ENCODE measurements around the gene ZBTB46.

ZBTB46 gene

GRCh38 chr20:63706852-63707557 is 124.1 kb downstream of the ZBTB46 start:
- peak; percentile 47 to 62 for DNase-seq (ENCODE audit: low read depth in 2 of 2)

- no peak for DNase-seq (ENCODE audit: low read depth in 2 of 2)
Measured at GRCh38 chr20:63706027-63706695, 124.9 kb downstream of the ZBTB46 start.

- DNase-seq (ENCODE audit: low read depth in 2 of 2) = no peak
Measured at GRCh38 chr20:63705232-63706026, 125.6 kb downstream of the ZBTB46 start.

GRCh38 chr20:63704749-63705117 is 126.3 kb downstream of the ZBTB46 start:
- no peak for DNase-seq (ENCODE audit: low read depth in 2 of 2)

GRCh38 chr20:63703976-63704748 is 126.9 kb downstream of the ZBTB46 start:
- DNase-seq (ENCODE audit: low read depth in 2 of 2) = no peak

- no peak for DNase-seq (ENCODE audit: low read depth in 2 of 2)
Measured at GRCh38 chr20:63703471-63703975, 127.5 kb downstream of the ZBTB46 start.

GRCh38 chr20:63702751-63703470 is 128.2 kb downstream of the ZBTB46 start:
- DNase-seq (ENCODE audit: low read depth in 2 of 2) = no peak

GRCh38 chr20:63702036-63702665 is 128.9 kb downstream of the ZBTB46 start:
- no peak for DNase-seq (ENCODE audit: low read depth in 2 of 2)

- no peak for DNase-seq (ENCODE audit: low read depth in 2 of 2)
Measured at GRCh38 chr20:63701329-63702035, 129.6 kb downstream of the ZBTB46 start.

GRCh38 chr20:63701051-63701328 is 130.1 kb downstream of the ZBTB46 start:
- no peak for DNase-seq (ENCODE audit: low read depth in 2 of 2)

GRCh38 chr20:63700199-63701050 is 130.6 kb downstream of the ZBTB46 start:
- DNase-seq (ENCODE audit: low read depth in 2 of 2) = no peak

GRCh38 chr20:63699466-63700198 is 131.4 kb downstream of the ZBTB46 start:
- DNase-seq (ENCODE audit: low read depth in 2 of 2) = no peak

GRCh38 chr20:63698739-63699465 is 132.2 kb downstream of the ZBTB46 start:
- DNase-seq (ENCODE audit: low read depth in 2 of 2) = peak; percentile 46 to 57

- no peak for DNase-seq (ENCODE audit: low read depth in 2 of 2)
Measured at GRCh38 chr20:63697868-63698545, 133.1 kb downstream of the ZBTB46 start.

- no peak for DNase-seq (ENCODE audit: low read depth in 2 of 2)
Measured at GRCh38 chr20:63697357-63697867, 133.7 kb downstream of the ZBTB46 start.

- DNase-seq (ENCODE audit: low read depth in 2 of 2) = no peak
Measured at GRCh38 chr20:63696628-63697356, 134.3 kb downstream of the ZBTB46 start, which contains the start of gene TNFRSF6B. TNFRSF6B (plus strand) TSS chr20:63696652; CDS start chr20:63696768, 116 bp downstream.

All from stimulated activated CD4-positive, alpha-beta T cell treated with anti-CD3 and anti-CD28 coated beads, Interleukin-15, amount 100 ng/mL, for 48 hours (primary cell).